Osteocyte (in vitro differentiated cells): ENCODE data around the gene DENND6B. TPM values are rescaled to one million over a fixed set of nuclear protein-coding genes. Genes with fewer than 3 reads are reported as not detected.

ENCODE experiments used
- DNase-seq: peaks from one replicate; pipeline ENCODE4 v3.0.0; 2021; ENCODE audit warnings: mixed read lengths; ENCODE audit not compliant: unreplicated experiment; ENCODE audit errors: extremely low spot score
- H3K27ac Mint-ChIP-seq: one replicate; pipeline ENCODE4 v1.8.0; 2021; ENCODE audit warnings: mild to moderate bottlenecking, mixed read lengths; ENCODE audit not compliant: unreplicated experiment
- H3K27me3 Mint-ChIP-seq: one replicate; pipeline ENCODE4 v1.8.0; 2021; ENCODE audit warnings: mixed read lengths; ENCODE audit not compliant: unreplicated experiment
- H3K36me3 Mint-ChIP-seq: one replicate; pipeline ENCODE4 v1.8.0; 2021; ENCODE audit warnings: mixed read lengths; ENCODE audit not compliant: unreplicated experiment
- H3K4me1 Mint-ChIP-seq: one replicate; pipeline ENCODE4 v1.8.0; 2021; ENCODE audit warnings: mixed read lengths; ENCODE audit not compliant: unreplicated experiment
- H3K4me3 Mint-ChIP-seq: one replicate; pipeline ENCODE4 v1.8.0; 2021; ENCODE audit warnings: mild to moderate bottlenecking, moderate library complexity, mixed read lengths; ENCODE audit not compliant: unreplicated experiment
- H3K9me3 Mint-ChIP-seq: one replicate; pipeline ENCODE4 v1.8.0; 2021; ENCODE audit warnings: mixed read lengths; ENCODE audit not compliant: unreplicated experiment
- CTCF ChIP-seq: fragments of 200-600 bp; sonication (generic); IDR thresholded peaks from 2 replicates; pipeline ENCODE4 v1.5.0; 2021; ENCODE audit warnings: antibody characterized with exemption, mild to moderate bottlenecking, moderate library complexity
- total RNA-seq: library from RNA; stranded (reverse); gene quantifications from 2 replicates; pipeline ENCODE4 v1.2.1, GENCODE V29; 2021

DENND6B gene
- total RNA-seq, 1 donor from 2014 or later, result 10.8 TPM

- TF ChIP-seq CTCF, result no peak
- Mint-ChIP-seq H3K4me3 (peak overlapping the region; percentile 65), H3K9me3 (no peaks in the 10 kb centered on the region), H3K27ac (peak overlapping the region; percentile 56), H3K36me3 (no peaks in the 10 kb centered on the region), H3K4me1 (peaks cover 19% of the 10 kb centered on the region), H3K27me3 (no peaks in the 10 kb centered on the region)
- DNase-seq, result no peak
Measured at GRCh38 chr22:50260801-50261614, 65.8 kb downstream of the DENND6B start.

GRCh38 chr22:50260434-50260800, 66.4 kb downstream of the DENND6B start:
- Mint-ChIP-seq H3K4me3 (peak overlapping the region; percentile 65), H3K36me3 (no peaks in the 10 kb centered on the region), H3K4me1 (peaks cover 19% of the 10 kb centered on the region), H3K9me3 (no peaks in the 10 kb centered on the region), H3K27ac (peak overlapping the region; percentile 56), H3K27me3 (no peaks in the 10 kb centered on the region)
- no peak for TF ChIP-seq CTCF
- no peak for DNase-seq

- DNase-seq, result no peak
- Mint-ChIP-seq H3K9me3 (no peaks in the 10 kb centered on the region), H3K4me1 (peaks cover 19% of the 10 kb centered on the region), H3K4me3 (peak overlapping the region; percentile 14), H3K36me3 (no peaks in the 10 kb centered on the region), H3K27me3 (no peaks in the 10 kb centered on the region), H3K27ac (no peak overlapping the region)
- no peak for TF ChIP-seq CTCF
Measured at GRCh38 chr22:50259302-50259701, 67.5 kb downstream of the DENND6B start.

Other genes with a start within 250 kb of the DENND6B start
- gene MLC1, start 241.6 kb downstream of the DENND6B start, total RNA-seq, result not detected in 2 replicates
- 0.97 and 1.4 TPM in 2 replicates for gene MOV10L1, start 237.0 kb downstream of the DENND6B start, total RNA-seq
- 1.5 and 1.6 TPM in 2 replicates for gene PANX2, start 156.3 kb downstream of the DENND6B start, total RNA-seq
- 24.3 and 25.9 TPM in 2 replicates for gene TRABD, start 141.1 kb downstream of the DENND6B start, total RNA-seq
- 23.9 and 25.0 TPM in 2 replicates for gene SELENOO, start 126.0 kb downstream of the DENND6B start, total RNA-seq
- gene TUBGCP6, start 82.0 kb downstream of the DENND6B start, total RNA-seq, result 52.5 and 55.7 TPM in 2 replicates
- 37.7 and 38.3 TPM in 2 replicates for gene HDAC10, start 75.7 kb downstream of the DENND6B start, total RNA-seq
- 24.8 and 27.3 TPM in 2 replicates for gene MAPK12, start 65.3 kb downstream of the DENND6B start, total RNA-seq
- gene MAPK11, start 56.6 kb downstream of the DENND6B start, total RNA-seq, result 6.4 and 6.9 TPM in 2 replicates
- 347 and 362 TPM in 2 replicates for gene PLXNB2, start 19.4 kb downstream of the DENND6B start, total RNA-seq
- 62.4 and 62.6 TPM in 2 replicates for gene PPP6R2, start 16.3 kb upstream of the DENND6B start, total RNA-seq
- gene SBF1, start 148.0 kb upstream of the DENND6B start, total RNA-seq, result 96.5 and 110 TPM in 2 replicates
- 20.6 and 21.1 TPM in 2 replicates for gene ADM2, start 154.5 kb upstream of the DENND6B start, total RNA-seq
- 0.76 and 1.5 TPM in 2 replicates for gene MIOX, start 159.8 kb upstream of the DENND6B start, total RNA-seq
- gene LMF2, start 180.7 kb upstream of the DENND6B start, total RNA-seq, result 107 and 108 TPM in 2 replicates
- gene NCAPH2, start 181.2 kb upstream of the DENND6B start, total RNA-seq, result 46.3 and 47.0 TPM in 2 replicates
- 2.8 TPM in 1 of 2 replicates, not detected in the other for gene SCO2, start 198.6 kb upstream of the DENND6B start, total RNA-seq
- 9.0 and 10.8 TPM in 2 replicates for gene TYMP, start 203.0 kb upstream of the DENND6B start, total RNA-seq
- gene KLHDC7B, start 218.9 kb upstream of the DENND6B start, total RNA-seq, result 0.21 TPM in 1 of 2 replicates, not detected in the other
- not detected in 2 replicates for gene SYCE3, start 235.9 kb upstream of the DENND6B start, total RNA-seq